Medulla oblongata (tissue), 1 donor: Measurements from ENCODE around the gene NME7.
"Not testable (repeated sequence)": the region's sequence is repeated elsewhere in the genome, so short reads cannot be mapped to it uniquely, and the experiment has no call there.

Experiments
- DNase-seq: peaks from one replicate; pipeline ENCODE4 v3.0.0-alpha.2; 2015; ENCODE audit errors: extremely low spot score

Gene NME7

DNA sequence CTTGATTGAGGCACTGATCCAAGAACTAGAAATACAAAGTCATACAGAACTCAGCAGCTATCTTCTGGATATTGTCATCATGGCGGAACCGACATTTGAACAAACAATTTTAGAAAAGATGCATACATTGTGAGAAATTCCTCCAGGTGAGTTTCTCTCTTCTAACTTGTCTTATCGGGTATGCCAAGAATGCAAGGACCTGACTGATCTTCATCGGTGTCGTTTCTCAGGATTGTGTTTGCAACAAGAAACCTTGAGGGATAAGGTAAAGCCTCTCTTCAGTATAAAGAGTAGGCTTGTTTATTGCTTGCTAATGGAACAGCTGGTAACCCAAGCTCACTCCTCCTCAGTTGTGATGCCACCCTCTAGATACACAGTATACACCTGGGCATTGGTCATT lies 62.2 kb downstream of the NME7 start:
- DNase-seq = no peak

DNA sequence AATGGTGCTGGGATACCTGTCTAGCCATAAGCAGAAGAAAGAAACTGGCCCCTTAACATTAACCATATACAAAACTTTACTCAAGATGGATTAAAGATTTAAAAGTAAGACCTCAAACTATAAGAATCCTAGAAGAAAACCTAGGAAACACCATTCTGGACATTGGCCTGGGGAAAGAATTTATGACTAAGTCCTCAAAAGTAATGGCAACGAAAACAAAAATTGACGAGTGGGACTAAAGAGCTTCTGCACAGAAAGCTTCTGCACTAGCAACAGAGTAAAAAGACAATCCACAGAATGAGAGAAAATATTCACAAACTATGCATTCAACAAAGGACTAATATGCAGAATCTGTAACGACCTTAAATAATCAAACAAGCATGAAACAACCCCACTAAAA lies 66.7 kb downstream of the NME7 start:
- no peak for DNase-seq

DNA sequence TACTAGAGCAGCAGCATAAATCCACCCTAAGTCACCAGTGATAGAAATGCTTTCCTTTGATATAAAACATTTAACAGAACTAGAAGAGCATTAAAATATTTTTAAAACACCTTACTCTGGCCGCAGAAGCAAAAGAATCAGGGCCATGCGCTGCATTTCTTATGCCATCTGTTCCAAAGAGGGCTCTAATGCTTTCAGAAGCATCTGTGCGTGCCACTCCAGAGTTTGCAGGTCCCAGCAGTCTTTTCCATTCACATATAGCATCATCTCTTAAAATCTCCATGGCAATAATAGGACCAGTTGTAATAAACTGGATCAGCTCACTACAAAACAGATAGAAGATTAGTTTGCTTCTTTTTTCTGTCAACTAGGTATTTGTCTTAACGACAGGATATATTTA lies 69.2 kb downstream of the NME7 start:
- no peak for DNase-seq

DNA sequence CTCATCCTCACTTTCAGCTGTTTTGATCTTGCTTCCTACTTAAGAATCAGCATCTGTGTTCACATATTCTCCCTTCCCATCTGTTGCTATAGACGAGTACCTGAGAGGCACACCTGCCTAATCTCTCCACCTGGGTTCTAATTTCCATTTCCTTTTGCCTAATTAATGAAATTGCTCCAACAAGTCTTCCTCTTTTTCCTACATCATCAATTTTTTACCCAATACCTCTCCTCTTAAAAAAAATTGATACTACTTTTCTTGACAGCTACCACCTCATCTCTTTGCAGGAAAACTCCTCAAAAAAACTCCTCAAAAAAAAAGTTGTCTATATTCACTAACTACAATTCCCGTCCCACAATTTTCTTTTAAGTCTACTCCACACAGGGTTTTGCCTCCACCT lies 71.8 kb downstream of the NME7 start:
- no peak for DNase-seq

DNA sequence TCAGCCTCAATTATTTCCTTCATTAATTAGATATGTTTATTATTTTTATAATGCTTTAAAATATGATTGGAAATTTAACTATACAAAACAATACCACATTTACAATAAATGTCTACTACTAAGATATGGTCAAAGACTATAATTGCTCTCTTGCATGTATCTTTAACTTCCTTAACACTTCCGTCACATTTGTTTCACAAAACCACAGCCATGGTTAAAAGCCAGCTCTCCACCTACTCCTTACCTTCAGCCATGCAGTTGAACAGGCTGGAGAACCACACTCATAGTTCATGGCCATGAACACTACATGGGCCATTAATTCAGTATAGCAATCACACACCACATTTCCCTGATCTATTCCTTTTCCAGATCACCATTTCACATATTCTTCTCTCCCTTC lies 72.2 kb downstream of the NME7 start:
- no peak for DNase-seq

DNA sequence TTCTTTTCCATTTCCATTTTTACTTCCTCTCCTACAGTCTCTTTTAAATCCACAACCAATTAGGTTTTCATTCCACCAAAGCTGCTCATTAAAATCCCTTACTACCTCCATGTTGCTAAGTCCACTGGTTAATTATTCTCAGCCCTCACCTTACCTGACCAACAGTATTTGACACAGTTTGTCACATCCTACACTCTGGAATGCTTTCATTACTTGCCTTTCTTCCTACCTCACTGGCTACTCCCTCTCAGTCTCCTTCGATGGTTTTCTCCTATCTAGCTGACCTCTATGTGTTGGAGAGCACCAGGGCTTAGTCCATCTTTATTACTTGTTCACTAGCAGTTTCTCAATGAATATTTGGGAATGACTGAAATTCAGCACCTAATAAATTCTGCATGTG lies 78.6 kb downstream of the NME7 start:
- peak; percentile 1 for DNase-seq

DNA sequence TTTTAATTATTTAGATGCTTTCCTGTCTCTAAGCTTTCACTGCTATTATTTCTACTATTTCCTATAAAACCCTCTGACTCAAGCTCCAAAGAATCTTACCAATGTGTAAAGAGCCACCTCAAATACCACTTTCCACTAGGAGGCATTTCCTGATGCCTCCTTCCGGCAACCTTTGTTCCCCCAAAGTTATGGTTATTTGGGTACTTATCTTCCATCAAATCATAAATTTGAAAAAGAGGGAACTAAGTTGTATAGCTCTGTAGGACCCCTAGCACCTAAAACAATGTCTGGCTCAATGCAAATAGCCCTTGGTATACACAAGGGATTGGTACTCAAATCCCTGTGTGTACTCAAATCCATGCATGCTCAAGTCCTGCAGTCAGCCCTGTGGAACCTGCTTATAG lies 79.6 kb downstream of the NME7 start:
- DNase-seq = peak; percentile 1

DNA sequence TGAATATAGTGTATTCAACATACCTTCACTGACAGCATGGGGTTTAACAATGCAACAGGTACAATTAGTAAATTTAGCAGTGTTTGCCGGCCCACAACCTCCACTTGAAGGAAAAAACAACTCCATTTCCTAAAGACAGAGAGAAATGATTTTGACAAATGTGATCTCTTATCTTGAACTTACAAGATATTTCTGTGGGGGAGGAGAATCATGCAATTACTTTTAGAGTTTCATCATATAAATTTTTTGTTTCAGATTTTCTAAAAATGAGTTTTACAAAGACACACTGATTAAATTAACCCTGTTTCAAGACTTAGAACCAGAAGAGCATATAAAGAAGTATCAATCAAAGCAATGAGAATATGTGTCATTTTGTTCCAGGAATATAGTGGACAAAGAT lies 80.3 kb downstream of the NME7 start:
- peak; percentile 1 for DNase-seq

DNA sequence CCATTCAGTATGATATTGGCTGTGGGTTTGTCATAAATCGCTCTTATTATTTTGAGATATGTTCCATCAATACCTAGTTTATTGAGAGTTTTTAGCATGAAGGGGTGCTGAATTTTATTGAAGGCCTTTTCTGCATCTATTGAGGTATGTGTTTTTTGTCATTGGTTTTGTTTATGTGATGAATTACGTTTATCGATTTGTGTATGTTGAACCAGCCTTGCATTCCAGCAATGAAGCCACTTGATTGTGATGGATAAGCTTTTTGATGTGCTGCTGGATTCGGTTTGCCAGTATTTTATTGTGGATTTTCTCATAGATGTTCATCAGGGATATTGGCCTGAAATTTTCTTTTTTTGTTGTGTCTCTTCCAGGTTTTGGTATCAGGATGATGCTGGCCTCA lies 86.0 kb downstream of the NME7 start:
- not testable (repeated sequence) for DNase-seq

DNA sequence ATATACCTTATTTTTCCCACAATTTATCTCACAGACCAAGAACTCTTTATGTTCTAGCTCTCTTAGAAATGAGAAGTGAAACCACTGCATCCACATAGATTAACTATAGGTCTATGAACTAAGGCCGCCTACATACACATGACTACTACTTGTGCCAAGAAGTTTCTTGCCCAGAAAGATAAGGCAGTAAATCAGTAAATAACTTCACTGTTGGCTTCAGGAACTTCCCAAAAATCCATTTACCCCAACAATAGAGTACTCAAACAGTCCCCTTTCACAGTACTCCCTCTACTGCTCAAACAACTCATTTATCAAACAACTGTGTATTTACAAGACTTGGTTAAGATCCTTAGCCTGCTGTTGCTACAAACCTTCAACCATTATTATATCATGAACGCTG lies 96.5 kb downstream of the NME7 start:
- no peak for DNase-seq

DNA sequence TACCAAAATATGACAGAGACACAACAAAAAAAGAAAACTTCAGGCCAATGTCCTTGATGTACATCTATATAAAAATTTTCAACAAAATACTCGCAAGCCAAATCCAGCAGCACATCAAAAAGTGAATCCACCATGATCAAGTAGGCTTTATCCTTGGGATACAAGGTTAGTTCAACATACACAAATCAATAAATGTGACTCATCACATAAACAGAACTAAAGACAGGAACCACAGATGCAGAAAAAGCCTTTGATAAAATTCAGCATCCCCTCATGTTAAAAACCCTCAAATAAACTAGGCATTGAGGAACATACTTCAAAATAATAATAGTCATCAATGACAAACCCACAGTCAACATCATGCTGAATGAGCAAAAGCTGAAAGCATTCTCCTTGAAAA lies 101.5 kb downstream of the NME7 start:
- no peak for DNase-seq

DNA sequence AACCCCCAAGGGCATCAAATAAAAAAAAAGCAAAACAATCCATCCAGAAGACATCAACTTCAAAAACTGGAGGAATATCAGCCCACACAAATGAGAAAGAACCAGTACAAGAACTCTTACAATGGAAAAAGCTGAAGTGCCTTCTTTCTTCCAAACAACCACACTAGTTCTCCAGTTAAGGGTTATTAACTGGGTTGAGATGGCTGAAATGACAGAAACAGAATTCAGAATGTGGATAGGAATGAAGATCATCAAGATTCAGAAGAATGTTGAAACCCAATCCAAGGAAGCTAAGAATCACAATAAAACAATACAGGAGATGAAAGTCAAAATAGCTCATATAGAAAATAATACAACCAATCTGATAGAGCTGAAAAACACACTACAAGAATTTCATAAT lies 104.5 kb downstream of the NME7 start:
- no peak for DNase-seq

DNA sequence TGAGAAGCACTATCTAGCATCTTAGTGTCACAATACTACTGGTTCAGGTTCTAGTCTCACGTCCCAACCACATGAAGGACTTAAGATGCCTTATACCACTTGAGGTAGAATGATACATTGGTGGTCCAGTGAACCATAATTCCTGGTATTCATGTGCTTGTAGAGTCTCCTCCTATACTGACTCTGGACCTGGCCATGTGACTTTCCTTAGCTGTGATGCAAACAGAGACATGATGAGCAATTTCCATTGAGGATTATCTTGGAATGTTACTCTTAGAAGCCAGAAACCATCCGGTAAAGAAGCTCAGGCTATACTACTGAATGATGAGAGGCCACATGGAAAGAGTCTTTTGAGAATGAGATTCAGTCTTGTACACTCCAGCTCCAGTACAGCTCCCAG lies 105.7 kb downstream of the NME7 start:
- no peak for DNase-seq

DNA sequence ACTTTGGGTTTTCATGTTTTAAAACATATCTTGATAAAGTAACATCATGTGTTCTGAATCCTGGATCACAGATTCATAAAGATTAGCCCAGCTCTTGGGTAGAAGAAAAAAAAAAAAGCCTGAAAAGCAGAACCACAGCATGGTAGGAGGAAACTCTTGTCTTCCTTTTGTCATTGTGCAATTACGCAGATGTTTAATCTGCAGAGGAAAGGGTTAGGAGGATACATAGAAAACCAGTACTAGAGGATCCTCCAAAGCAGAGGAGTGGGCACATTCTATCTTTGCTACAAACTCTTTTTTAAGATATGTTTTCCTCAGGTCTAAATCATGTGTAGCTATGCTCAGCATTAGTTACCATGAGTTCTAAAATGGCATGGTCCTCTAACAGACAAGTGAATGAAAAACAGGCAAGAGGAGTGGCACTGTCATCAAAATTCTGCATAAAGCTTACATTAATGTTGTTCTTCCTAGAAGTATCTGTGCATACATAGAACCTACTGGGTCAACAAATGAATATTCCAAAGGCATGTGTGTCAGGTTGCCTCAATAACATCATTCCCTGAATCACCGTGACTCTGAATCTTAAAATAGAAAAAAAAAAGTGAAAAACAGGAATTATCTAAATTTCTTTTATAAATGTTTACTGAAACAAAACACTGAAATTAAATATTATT lies 107.0 kb downstream of the NME7 start:
- no peak for DNase-seq

DNA sequence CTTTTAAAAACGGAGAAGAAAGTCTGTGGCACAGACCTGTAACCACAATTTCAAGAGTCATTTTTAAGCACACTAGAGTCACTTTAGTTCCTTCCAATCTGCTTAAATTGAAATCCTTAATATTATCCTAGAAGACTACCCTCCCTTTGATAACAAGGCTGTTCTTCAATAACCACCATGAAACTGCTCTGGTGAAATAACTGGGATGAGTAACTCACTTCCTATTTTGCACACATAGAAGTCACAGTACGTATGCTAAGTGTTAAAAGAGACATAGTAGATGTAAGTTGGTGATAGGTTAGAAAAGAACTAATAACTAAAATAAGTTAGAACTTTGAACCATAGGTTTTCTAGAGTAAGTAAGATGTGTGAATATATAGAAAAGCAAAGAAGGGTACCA lies 107.8 kb downstream of the NME7 start:
- DNase-seq = no peak

DNA sequence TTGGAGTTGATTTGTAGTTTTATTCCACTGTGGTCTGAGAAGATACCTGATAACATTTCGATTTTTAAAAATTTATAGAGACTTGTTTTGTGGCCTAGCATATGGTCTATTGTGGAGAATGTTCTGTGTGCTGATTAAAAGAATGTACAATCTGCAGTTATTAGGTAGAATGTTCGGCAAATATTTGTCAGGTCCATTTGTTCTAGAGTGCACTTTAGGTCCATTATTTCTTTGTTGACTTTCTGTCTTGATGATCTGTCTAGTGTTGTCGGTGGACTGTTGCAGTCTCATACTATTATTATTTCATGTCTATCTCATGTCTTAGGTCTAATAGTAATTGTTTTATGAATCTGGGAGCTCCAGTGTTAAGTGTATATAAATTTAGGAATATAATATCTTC lies 116.8 kb downstream of the NME7 start:
- DNase-seq = peak; percentile 0

DNA sequence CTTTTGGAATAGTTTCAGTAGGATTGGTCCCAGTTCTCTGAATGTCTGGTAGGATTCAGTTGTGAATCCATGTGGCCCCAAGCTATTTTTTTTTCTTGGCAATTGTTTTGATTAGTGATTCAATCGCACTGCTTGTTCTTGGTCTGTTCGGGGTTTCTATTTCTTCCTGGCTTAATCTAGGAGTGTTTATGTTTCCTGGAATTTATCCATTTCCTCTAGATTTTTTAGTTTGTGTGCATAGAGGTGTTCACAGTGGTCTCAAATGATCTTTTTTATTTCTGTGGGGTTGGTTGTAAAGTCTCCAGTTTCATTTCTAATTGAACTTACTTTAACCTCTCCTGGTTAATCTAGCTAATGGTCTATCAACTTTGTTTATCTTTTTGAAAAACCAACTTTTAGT lies 117.6 kb downstream of the NME7 start:
- peak; percentile 0 for DNase-seq

DNA sequence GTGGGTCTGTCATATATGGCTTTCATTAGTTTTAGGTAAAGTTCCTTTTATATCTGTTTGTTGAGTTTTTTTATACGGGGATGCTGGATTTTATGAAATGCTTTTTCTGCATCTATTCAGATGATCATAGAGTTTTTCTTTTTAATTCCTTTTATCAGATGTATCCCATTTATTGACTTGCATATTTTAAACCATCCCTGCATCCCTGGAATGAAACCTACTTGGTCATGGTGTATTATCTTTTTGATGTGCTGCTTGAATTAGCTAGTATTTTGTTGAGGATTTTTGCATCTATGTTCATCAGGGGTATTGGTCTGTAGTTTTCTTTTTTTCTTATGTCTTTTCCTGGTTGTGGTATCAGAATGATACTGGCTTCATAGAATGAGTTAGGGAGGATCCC lies 118.0 kb downstream of the NME7 start:
- DNase-seq = no peak

DNA sequence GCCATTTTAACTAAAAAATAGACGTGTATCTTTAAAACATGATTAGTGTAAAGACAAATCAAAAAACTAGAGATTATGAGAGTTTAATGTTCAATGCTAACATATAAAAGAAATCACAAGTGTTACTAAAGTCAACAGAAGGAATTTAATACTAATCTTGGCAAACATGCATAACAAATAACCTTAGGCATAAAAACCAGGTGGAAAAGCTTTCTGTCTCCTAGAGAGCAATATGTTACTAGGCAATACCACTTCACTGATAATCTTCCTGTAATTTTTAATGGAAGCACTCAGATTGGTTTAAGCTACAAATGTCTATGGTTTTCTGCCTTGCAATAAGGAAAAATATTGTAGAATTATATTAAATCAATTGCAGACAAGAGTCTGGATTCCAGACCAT lies 121.9 kb downstream of the NME7 start:
- peak; percentile 1 for DNase-seq

DNA sequence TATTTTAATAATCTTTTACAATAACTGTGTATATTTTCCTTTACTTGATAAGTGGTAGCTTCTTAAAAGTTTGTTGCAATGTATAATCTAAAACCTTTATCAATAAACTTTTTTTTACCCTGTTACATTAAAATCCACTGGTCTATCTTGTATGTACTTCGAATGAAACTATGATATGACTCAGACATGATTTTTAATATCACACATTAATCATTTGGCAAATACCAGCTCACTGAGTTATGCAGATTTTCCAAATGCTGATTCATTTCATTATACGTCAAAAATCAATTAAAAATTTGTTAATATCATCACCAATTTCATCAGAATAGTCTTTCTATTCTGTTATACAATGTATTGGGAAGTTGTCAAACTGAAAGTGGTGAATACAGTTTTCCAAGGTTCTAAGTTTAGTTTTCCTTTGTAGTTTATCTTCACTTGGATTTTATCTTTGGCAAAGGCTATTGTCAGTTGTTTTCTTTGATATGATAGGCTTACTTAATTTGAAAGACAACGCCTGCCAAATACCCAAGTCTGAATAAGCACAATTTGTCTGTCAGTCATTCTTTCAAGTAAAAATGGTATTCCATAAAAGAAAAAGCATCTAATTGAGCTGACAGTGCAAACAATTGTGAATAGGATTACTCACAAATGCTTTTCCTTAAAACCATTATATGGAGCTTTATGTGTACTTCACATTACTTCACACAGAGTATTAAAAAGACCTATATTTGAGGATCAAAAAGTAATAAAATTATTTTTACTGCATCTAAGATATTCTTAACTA lies 127.0 kb downstream of the NME7 start:
- peak; percentile 2 for DNase-seq

DNA sequence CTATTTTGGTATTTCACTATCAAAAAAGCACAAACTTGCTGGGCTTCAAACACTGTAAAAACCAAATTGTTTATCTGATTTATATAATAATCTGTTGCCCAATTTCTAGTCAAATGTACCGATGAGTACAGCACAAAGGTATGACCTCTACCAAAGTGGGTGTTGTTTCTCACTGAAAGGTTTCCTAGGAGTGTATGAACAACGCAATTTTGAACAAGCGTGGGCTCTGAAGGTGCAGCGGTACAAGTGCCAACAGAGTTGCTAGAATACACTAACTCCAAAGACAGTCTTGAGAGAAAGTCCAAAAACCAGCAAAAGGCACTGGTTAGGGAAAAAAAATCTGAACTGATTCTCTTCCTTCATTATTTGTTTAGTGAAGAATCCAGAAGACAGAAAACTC lies 130.7 kb downstream of the NME7 start:
- no peak for DNase-seq

DNA sequence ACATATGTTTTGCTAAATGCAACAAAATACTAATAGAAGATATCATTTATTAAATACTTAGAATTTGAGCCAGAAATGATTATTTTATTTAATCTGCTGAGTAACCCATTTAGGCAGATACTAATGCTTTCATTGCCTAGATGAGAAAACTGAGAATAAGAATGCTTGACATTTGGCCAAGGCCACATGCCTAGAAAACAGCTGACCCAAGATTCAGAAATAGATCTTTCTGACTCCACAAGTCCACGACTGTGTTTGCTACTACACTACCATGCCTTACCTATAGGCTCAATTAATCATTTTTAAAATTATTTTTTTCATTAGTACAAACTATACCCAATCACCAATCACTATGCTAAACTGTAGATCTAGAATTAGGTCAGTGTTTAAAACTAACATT lies 131.5 kb downstream of the NME7 start:
- DNase-seq = no peak

DNA sequence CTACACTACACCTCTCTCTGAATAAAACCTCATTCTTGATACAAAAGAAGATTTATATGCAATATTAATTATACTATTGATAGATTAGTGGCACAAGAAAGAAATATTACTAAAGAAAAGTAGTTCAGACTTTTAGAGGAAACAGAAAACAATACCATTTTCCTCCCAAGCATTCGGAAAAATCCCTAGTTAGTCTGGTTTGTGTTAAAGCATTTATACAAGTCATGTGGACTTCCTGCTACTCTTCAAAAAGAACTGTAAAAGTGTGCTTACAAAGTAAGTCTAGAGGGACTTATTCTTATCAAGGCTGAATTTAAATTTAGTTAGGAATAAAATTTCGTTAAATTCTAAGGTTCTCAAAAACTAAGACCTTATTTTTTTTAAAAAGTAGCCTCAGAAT lies 132.0 kb downstream of the NME7 start:
- DNase-seq = no peak

DNA sequence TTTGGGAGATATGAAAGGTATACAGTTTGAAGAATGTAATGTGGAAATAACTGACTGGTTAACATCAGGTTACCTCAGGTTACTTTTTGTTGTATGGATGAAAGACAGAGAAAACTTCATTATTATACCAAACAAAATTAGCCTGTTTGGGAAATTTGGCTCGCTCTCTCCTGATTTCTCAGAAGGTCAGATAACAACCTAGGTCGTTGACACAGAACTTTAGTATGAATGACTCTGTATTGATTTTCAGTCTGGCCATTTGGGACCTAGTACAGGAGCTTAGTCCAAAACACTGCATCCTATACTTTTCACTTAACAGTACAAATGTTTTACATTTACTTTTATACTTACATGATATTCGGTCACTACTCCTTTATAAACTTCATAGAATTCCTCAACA lies 132.8 kb downstream of the NME7 start:
- no peak for DNase-seq
